Smooth muscle cell (in vitro differentiated cells): ENCODE measurements around the gene PCLO. TPM values are rescaled to one million over a fixed set of nuclear protein-coding genes. Genes with fewer than 3 reads are reported as not detected.

Experiments used
- DNase-seq: peaks from one replicate; lab custom pipeline; 2025; ENCODE audit not compliant: unreplicated experiment; lab: John Stamatoyannopoulos, UW
- H2AFZ ChIP-seq: fragments of 200-600 bp; sonication (generic); 2 replicates; pipeline ENCODE4 v1.6.0; 2016; ENCODE audit warnings: antibody characterized with exemption, low read depth, mild to moderate bottlenecking
- H3F3A ChIP-seq: fragments of 200-600 bp; sonication (generic); 2 replicates; pipeline ENCODE4 v1.6.0; 2017; ENCODE audit warnings: antibody characterized with exemption, low read depth
- H3K27ac ChIP-seq: fragments of 200-600 bp; sonication (generic); 2 replicates; pipeline ENCODE4 v1.5.1; 2016; ENCODE audit warnings: low read depth, mild to moderate bottlenecking
- H3K27me3 ChIP-seq: fragments of 200-600 bp; sonication (generic); 2 replicates; pipeline ENCODE4 v1.6.1; 2016; ENCODE audit warnings: low read depth, mild to moderate bottlenecking
- H3K36me3 ChIP-seq: fragments of 200-600 bp; sonication (generic); 2 replicates; pipeline ENCODE4 v1.5.1; 2016; ENCODE audit warnings: low read depth
- H3K4me1 ChIP-seq: fragments of 200-600 bp; sonication (generic); 2 replicates; pipeline ENCODE4 v1.5.1; 2016; ENCODE audit warnings: low read depth
- H3K4me2 ChIP-seq: fragments of 200-600 bp; sonication (generic); 2 replicates; pipeline ENCODE4 v1.6.0; 2016; ENCODE audit warnings: mild to moderate bottlenecking
- H3K4me3 ChIP-seq: fragments of 200-600 bp; sonication (generic); 2 replicates; pipeline ENCODE4 v1.5.1; 2016; ENCODE audit warnings: mild to moderate bottlenecking
- H3K79me2 ChIP-seq: fragments of 200-600 bp; sonication (generic); 2 replicates; pipeline ENCODE4 v1.6.0; 2016; ENCODE audit warnings: low read depth, mild to moderate bottlenecking
- H3K9ac ChIP-seq: fragments of 200-600 bp; sonication (generic); 2 replicates; pipeline ENCODE4 v1.6.0; 2016; ENCODE audit warnings: low read depth
- H3K9me3 ChIP-seq: fragments of 200-600 bp; sonication (generic); replicated peaks from 2 replicates; pipeline ENCODE4 v1.5.1; 2016; ENCODE audit warnings: low read depth
- H4K20me1 ChIP-seq: fragments of 200-600 bp; sonication (generic); 2 replicates; pipeline ENCODE4 v1.6.0; 2016; ENCODE audit warnings: low read depth
- WGBS: methylation state at CpG from one replicate; pipeline ENCODE4 v1.1.7; 2016; ENCODE audit warnings: low lambda C conversion rate; 5-methylcytosine and 5-hydroxymethylcytosine counted together
- polyA plus RNA-seq: library from polyadenylated mRNA; unstranded; fragments of >200 nt; fragmentation: Nextera tagmentation; extraction: Ambion mirVana; gene quantifications from 2 replicates; pipeline ENCODE4 v1.2.1, GENCODE V29; 2016
- total RNA-seq: library from RNA; depleted of rRNA; stranded (reverse); fragments of >200 nt; gene quantifications from 2 replicates; pipeline ENCODE4 v1.2.3, GENCODE V29; 2014
- TF ChIP-seq, protein P1 (sequence below): fragments of 200-600 bp; sonication (generic); IDR thresholded peaks from 2 replicates; pipeline ENCODE4 v1.5.1; 2017; ENCODE audit warnings: borderline replicate concordance, mild to moderate bottlenecking, antibody characterized with exemption; ENCODE audit not compliant: insufficient read depth, poor library complexity, severe bottlenecking

The PCLO gene
- total and polyA plus RNA-seq, 2 experiments from 2014 or later, result 0.42 to 1.9 TPM

DNA sequence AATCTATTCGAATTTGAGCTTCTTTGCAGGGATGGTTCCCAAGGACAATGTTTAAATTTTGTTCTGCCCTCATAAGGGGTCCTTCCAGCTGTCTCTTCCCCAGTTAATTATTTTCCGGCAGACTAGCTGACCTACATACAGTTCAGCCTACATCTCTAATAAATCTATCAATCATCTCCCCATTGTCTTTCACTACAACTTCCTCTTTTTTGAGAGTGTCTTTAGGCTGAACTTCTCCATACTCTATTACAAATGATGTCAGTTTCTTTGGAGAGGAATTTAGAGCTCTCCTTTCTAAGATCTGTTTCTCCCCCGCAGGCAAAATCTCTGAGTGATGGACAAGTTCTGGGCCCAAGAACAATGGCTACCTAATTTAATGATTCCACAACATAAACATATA lies 122.2 kb downstream of the PCLO start:
- Histone ChIP-seq H3F3A (no peaks in the 10 kb centered on the region), H4K20me1 (no peaks in the 10 kb centered on the region), H3K36me3 (no peaks in the 10 kb centered on the region), H3K4me1 (no peaks in the 10 kb centered on the region), H3K27ac (no peak overlapping the region), H3K4me3 (no peak overlapping the region), H2AFZ (no peak overlapping the region), H3K27me3 (no peaks in the 10 kb centered on the region), H3K79me2 (no peaks in the 10 kb centered on the region), H3K9ac (no peak overlapping the region), H3K9me3 (no peaks in the 10 kb centered on the region), H3K4me2 (no peak overlapping the region)
- DNase-seq, result no peak
- TF ChIP-seq, protein P1, sequence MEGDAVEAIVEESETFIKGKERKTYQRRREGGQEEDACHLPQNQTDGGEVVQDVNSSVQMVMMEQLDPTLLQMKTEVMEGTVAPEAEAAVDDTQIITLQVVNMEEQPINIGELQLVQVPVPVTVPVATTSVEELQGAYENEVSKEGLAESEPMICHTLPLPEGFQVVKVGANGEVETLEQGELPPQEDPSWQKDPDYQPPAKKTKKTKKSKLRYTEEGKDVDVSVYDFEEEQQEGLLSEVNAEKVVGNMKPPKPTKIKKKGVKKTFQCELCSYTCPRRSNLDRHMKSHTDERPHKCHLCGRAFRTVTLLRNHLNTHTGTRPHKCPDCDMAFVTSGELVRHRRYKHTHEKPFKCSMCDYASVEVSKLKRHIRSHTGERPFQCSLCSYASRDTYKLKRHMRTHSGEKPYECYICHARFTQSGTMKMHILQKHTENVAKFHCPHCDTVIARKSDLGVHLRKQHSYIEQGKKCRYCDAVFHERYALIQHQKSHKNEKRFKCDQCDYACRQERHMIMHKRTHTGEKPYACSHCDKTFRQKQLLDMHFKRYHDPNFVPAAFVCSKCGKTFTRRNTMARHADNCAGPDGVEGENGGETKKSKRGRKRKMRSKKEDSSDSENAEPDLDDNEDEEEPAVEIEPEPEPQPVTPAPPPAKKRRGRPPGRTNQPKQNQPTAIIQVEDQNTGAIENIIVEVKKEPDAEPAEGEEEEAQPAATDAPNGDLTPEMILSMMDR, result no peak
- 77% methylated on average over 3 of the region's 3 CpGs for WGBS

- no peak overlapping the region for H3K9ac ChIP-seq
- DNase-seq, result no peak
Observed at GRCh38 chr7:83038787-83039186, 123.9 kb downstream of the PCLO start.

DNA sequence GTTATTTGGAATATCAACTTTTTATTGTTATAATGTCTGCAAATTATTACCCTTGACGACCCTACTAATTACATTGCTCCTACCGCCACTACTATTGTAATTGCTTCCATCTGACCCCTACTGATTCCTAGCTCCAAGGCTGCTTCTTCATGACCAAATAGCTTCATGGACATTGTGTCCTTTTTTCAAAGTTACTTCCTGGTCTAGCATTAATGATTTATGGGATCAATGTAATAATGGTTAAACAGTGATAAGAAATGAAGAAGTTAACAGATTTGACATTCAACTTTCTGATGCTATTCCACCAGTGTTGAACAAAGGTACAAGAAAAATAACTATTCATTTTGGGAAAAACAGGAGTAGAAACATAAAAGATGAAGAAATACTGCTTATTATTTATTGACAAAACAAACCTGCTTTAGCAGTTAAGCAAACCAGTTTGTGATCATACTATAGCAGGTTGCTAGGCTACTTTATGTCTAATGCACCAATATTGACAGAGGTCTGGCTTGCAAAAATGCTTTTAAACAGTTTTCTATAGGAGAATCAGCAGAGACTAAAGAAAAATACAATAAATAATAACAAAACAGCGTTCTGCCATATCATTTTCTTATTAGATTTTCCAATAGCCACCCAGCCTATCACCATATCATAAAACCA lies 125.8 kb downstream of the PCLO start:
- WGBS, result 89% methylated on average over 3 of the region's 3 CpGs
- Histone ChIP-seq H3K79me2 (no peaks in the 10 kb centered on the region), H3F3A (no peaks in the 10 kb centered on the region), H4K20me1 (no peaks in the 10 kb centered on the region), H3K36me3 (no peaks in the 10 kb centered on the region), H3K9ac (no peak overlapping the region), H3K4me2 (no peak overlapping the region), H3K9me3 (no peaks in the 10 kb centered on the region), H3K4me1 (no peaks in the 10 kb centered on the region), H3K27ac (no peak overlapping the region), H3K4me3 (no peak overlapping the region), H2AFZ (no peak overlapping the region), H3K27me3 (no peaks in the 10 kb centered on the region)
- TF ChIP-seq, protein P1, result no peak
- no peak for DNase-seq

More at GRCh38 chr7:83038787-83039186, 123.9 kb downstream of the PCLO start:
- no peak overlapping the region for H2AFZ ChIP-seq
- H3K4me2 ChIP-seq, result no peak overlapping the region
- WGBS, result 88% methylated on average over 1 of the region's 1 CpG
- H4K20me1 ChIP-seq, result no peaks in the 10 kb centered on the region
- no peaks in the 10 kb centered on the region for H3K36me3 ChIP-seq
- H3K4me3 ChIP-seq, result no peak overlapping the region
- H3K27me3 ChIP-seq, result no peaks in the 10 kb centered on the region
- H3K4me1 ChIP-seq, result no peaks in the 10 kb centered on the region
- no peaks in the 10 kb centered on the region for H3K9me3 ChIP-seq
- TF ChIP-seq, protein P1, result no peak
- no peaks in the 10 kb centered on the region for H3F3A ChIP-seq
- no peaks in the 10 kb centered on the region for H3K79me2 ChIP-seq
- no peak overlapping the region for H3K27ac ChIP-seq

GRCh38 chr7:83036130-83036529 lies 126.6 kb downstream of the PCLO start:
- Histone ChIP-seq H3K36me3 (no peaks in the 10 kb centered on the region), H3K4me3 (no peak overlapping the region), H4K20me1 (no peaks in the 10 kb centered on the region), H3K27me3 (no peaks in the 10 kb centered on the region), H2AFZ (no peak overlapping the region), H3F3A (no peaks in the 10 kb centered on the region), H3K27ac (no peak overlapping the region), H3K9ac (no peak overlapping the region), H3K4me1 (no peaks in the 10 kb centered on the region), H3K4me2 (no peak overlapping the region), H3K79me2 (no peaks in the 10 kb centered on the region), H3K9me3 (no peaks in the 10 kb centered on the region)
- DNase-seq, result no peak
- TF ChIP-seq, protein P1, result no peak
- WGBS, result 13% methylated on average over 2 of the region's 2 CpGs
